Hindlimb muscle (tissue), 1 donor: ENCODE measurements around the gene GOLGA3. TPM values are rescaled to one million over a fixed set of nuclear protein-coding genes. Genes with fewer than 3 reads are reported as not detected.

Source experiments
- DNase-seq: peaks from one replicate; pipeline ENCODE4 v3.0.0-alpha.2; 2013
- polyA plus RNA-seq: library from polyadenylated mRNA; unstranded; fragments of 120-200 nt; gene quantifications from one replicate; pipeline ENCODE4 v1.2.1, GENCODE V29; 2013; ENCODE audit not compliant: insufficient read length

Gene GOLGA3
- polyA plus RNA-seq, 1 donor, result 48.8 TPM

GRCh38 chr12:132741620-132742019 lies 87.0 kb downstream of the GOLGA3 start:
- DNase-seq, result no peak

DNA sequence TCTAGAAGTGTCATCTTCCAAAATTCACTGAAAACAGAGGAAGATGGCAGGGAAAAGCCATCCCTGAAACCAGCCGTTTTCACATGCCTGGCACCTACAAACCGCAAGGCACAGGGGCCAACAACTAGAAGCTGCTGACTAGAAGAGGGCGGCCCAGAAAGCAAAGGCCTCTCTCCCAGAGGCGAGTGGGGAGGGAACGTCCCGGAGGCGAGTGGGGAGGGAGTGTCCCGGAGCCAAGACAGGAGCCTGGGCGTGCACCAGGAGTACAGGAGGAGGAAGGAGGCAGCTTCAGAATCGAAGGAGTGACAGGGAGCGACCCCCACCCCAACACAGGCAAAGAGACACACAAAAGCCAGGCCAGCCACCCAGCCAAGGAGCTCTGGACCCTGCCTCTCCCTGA lies 88.0 kb downstream of the GOLGA3 start:
- no peak for DNase-seq

- DNase-seq, result no peak
Observed at GRCh38 chr12:132740313-132740646, 88.4 kb downstream of the GOLGA3 start.

- no peak for DNase-seq
Observed at GRCh38 chr12:132739600-132740312, 88.9 kb downstream of the GOLGA3 start.

DNA sequence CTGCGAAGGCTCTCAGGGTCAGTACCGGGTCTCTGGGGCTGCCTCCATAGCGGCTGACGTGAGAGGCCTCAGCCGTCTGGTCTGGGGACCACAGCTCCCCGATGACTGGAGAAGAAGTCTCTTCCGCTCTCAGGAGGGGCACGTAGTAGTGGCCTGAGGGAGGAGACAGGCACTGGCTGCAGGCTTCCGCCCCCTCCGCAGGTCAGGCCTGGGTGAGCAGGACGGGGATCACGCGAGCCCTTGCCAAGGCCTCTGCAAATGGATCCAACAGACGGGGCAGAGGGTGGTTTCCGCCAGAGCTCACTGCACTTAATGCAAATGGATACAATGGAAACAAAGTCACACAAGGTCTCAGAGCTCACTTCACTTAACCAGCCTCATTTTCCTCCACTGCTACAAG lies 91.8 kb downstream of the GOLGA3 start:
- no peak for DNase-seq

- no peak for DNase-seq
Observed at GRCh38 chr12:132736378-132736777, 92.3 kb downstream of the GOLGA3 start.

DNA sequence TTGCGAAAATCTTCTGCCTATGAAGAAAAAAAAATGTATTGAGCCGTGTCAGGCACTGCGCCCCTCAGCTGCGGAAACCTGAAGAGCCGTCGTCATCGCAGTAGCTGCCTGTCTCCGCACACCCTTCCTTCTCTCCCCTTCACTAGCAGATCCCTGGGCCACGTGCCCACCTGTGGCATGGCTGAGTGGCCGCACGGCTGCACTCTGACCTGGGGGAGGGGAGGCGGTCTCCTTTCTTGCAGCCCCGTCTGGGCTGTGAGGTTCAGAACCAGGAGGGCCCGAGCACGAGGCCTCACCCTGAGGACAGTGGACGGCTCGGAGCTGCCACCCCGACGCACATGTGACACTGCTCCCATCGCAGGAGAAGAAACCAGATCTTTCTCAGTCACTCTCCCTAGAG lies 93.2 kb downstream of the GOLGA3 start:
- no peak for DNase-seq

DNA sequence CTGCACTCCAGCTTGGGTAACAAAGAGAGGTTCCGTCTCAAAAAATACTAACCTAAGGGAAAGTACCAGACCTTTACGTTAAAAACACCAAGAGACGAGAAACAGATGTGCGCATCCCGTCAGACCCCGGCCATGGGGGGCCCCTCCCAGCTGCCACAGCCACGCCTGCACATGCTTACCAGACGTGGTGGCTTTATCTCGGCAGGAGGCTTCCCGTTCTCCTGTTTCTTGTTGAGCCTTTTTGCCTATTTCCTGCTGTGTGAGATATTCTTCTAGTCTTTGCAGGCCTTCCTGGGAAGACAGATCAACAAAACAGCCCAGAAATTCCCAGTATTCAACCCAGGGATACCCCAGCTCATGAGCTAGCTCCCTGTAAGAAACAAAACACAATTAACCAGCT lies 94.5 kb downstream of the GOLGA3 start:
- DNase-seq, result no peak

DNA sequence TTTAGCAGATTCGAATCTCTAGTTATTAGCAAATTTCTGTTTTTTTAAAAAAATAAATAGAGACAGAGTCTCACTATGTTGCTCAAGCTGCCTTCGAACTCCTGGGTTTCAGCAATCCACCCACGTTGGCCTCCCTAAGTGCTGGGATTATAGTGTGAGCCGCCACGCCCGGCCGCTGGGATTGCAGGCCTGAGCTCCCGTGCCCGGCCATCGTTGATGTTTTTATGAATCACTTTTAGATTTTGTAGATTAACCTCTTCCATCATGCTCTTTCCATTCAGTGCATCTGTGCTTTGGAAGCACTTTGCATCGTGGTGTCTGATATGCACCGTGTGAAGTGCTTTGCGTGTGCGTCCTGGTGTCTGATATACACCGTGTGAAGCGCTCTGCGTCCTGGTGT lies 97.1 kb downstream of the GOLGA3 start:
- DNase-seq, result no peak

GRCh38 chr12:132730353-132730752 lies 98.3 kb downstream of the GOLGA3 start:
- no peak for DNase-seq

- DNase-seq, result no peak
Observed at GRCh38 chr12:132729541-132730320, 98.9 kb downstream of the GOLGA3 start.

DNA sequence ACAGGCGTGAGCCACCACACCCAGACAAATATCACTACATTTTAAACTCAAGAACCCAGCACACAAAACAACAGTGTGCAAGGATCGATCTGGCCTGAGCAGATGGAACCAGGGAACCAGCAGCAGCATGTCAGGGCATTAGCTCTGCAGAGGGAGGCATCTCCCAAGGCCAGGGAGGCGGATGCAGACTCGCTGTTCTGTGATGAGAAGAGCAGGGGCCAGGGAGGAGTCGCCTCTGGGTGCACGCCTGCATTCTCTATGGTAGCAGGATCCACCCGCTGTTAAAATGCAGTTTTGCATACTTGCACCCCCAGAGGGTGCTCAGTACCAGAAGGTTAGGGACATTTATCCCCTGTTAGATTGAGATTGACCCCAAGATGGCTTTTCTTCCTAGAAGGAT lies 100.2 kb downstream of the GOLGA3 start:
- no peak for DNase-seq

- DNase-seq, result no peak
Observed at GRCh38 chr12:132727091-132727794, 101.4 kb downstream of the GOLGA3 start.

DNA sequence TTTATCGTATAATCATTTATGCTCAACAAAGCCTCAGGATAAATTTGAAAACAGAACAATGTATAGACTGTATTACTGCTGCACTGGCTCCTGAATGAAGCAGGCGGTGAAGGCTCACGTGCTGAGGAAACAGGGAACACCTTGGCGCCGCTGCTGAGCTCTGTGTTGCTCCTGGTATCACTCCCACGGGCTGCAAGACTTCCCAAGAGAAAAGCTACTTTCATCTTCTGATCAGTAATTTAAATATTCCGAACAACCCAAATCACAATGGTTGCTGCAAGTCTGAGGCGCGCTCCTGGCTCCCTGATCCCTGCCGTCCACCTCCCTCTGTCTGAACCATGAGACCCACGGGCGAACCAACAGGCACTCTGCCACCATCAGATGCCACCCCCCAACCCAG lies 102.3 kb downstream of the GOLGA3 start:
- DNase-seq, result no peak

- no peak for DNase-seq
Observed at GRCh38 chr12:132724506-132725241, 104.0 kb downstream of the GOLGA3 start.

GRCh38 chr12:132723764-132724140 lies 104.9 kb downstream of the GOLGA3 start:
- no peak for DNase-seq

- DNase-seq, result no peak
Observed at GRCh38 chr12:132723015-132723763, 105.5 kb downstream of the GOLGA3 start.

DNA sequence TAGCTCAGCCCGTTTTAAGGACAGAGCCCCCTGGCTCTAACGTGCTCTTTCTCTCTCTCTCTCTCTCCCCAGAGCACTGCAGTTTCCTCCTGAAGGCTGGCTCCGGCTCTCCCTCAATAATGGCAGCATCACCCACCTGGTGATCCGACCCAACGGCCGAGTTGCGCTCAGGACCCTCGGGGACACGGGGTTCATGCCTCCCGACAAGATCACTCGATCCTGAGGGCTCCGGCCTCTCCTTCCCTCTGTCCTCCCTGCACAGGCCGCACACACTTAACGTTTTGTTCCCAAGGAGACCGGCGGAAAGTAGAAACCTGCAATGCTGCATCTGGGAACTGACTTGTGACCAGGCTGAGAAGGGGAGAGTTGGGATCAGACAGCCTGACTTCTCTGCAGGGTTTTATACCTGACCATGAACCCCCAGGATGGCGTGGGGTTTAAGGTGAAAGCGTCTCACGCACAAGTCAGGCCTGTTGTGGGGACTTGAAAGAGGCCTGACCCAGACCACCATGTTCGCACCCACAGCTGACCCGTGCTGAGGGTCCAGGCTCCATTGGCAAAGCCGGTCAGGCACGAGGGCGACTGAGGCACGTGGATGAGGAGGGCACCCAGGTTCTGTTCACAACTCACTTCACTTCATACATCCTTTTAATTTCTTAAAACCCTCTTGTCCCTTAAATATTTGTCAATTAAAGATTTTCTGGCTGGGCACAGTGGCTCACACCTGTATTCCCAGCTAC lies 107.9 kb downstream of the GOLGA3 start:
- no peak for DNase-seq

DNA sequence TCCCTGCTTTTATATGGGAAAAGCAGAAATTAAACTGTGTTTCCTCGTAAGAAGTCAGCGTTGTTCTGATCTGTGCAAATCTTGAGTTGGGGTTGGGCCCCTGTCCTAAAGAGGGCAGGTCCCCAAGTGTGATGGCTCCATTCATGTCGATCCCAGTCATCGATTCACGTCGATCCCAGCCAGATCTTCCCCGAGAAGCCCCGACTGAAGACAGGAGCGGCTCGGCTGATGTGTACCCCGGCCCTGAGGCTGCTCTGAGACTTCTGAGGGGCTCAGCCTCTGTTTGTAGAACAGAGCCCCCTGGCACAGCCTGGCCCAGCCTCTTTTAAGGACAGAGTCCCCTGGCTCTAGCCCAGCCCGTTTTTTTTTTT lies 108.7 kb downstream of the GOLGA3 start:
- DNase-seq, result no peak

DNA sequence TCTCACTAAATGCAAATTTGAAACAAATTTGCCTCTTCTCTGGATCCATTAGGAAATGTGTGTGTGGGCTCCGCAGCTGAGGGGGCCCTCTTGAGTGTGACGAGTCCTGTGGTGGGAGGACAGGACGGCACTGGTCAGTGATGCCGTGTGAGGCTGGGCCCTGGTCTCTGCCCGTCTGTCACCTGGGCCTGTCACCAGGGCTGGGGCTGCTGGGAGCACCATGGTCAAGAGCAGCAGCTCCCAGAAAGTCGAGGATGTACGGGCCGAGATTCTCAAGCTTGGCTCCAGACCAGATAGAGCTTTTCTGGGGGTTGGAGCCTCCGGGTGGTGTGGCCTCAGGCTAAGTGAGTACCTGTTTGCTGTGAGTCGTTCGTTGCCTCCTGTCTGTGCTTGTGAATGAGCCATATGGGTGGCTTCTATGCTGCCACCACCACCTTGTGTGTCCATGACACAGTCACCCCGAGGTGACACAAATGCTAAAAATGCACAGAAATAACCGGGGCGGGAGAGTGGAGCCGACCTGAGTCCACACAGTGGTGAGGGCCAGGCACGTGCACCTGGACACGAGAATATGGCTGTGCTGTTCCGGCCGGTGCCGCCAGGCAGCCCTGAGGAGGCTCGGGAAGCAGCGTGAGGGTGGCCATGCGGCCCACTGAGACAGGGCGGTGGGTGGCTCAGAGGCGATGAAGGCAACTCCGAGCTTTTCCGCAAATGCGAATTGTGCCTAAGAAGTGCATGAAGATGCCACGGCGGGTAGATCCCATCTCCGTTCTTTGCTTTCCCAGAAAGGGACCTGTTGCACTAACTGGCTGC lies 109.3 kb downstream of the GOLGA3 start:
- no peak for DNase-seq
